Stomach (tissue), 4 donors: Measurements from ENCODE around the gene CCDC74A.
"Not testable (repeated sequence)": the region's sequence is repeated elsewhere in the genome, so short reads cannot be mapped to it uniquely, and the experiment has no call there.

Source experiments
- POLR2A ChIP-seq, 4 donors: fragments of 450-650 bp; IDR thresholded peaks; one replicate each; pipeline ENCODE4 v1.6.1; 2016; ENCODE audit warnings: antibody characterized with exemption in 4 of 4, control low read depth in 2 of 4, mild to moderate bottlenecking in 1 of 4, moderate library complexity in 1 of 4
- TF ChIP-seq, protein P1 (sequence below), 7 experiments: fragments of 450-650 bp in 4 of 7; fragments of 200-600 bp in 3 of 7; sonication (generic) in 3 of 7; IDR thresholded peaks; one replicate each; pipeline ENCODE4 v1.5.1; 2016 to 2019; ENCODE audit warnings: antibody characterized with exemption in 7 of 7, control low read depth in 2 of 7, mild to moderate bottlenecking in 1 of 7

DNA sequence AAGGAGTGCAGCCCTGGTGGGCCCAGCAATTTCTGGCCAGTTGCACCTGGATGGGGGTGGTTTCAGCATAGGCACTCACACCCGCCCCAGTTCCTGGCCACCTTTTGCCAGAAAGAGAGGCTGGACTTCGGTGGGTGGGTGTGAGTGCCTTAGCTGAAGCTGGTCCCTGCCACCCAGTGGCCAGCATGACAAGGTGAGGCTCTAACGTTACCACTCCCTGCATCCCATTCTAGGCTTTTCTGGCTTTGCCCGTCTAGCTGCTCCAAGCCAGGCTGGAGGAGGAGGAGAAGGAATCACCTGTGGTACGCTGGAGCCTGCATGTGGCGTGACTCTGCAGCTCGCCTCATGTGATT lies 17.1 kb downstream of the CCDC74A start:
- TF ChIP-seq, protein P1, sequence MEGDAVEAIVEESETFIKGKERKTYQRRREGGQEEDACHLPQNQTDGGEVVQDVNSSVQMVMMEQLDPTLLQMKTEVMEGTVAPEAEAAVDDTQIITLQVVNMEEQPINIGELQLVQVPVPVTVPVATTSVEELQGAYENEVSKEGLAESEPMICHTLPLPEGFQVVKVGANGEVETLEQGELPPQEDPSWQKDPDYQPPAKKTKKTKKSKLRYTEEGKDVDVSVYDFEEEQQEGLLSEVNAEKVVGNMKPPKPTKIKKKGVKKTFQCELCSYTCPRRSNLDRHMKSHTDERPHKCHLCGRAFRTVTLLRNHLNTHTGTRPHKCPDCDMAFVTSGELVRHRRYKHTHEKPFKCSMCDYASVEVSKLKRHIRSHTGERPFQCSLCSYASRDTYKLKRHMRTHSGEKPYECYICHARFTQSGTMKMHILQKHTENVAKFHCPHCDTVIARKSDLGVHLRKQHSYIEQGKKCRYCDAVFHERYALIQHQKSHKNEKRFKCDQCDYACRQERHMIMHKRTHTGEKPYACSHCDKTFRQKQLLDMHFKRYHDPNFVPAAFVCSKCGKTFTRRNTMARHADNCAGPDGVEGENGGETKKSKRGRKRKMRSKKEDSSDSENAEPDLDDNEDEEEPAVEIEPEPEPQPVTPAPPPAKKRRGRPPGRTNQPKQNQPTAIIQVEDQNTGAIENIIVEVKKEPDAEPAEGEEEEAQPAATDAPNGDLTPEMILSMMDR (IDR thresholded peaks at IDR 0.05), result not testable (repeated sequence)
- not testable (repeated sequence) for TF ChIP-seq POLR2A (IDR thresholded peaks at IDR 0.05)
